SU-DHL-6 (cell line): ENCODE data around the gene PRKCD.

ENCODE experiments used
- H2AFZ ChIP-seq: fragments of 200-600 bp; sonication (generic); 2 replicates; pipeline ENCODE4 v1.6.1; 2014; ENCODE audit warnings: low read depth, mild to moderate bottlenecking, moderate library complexity, mixed read lengths, antibody characterized with exemption, low read length; ENCODE audit not compliant: severe bottlenecking
- H3F3A ChIP-seq: fragments of 200-600 bp; shearing (Covaris generic); 2 replicates; pipeline ENCODE4 v1.6.0; 2016; ENCODE audit warnings: antibody characterized with exemption, mild to moderate bottlenecking; ENCODE audit not compliant: insufficient read depth
- H3K27ac ChIP-seq: fragments of 200-600 bp; sonication (generic); 2 replicates; pipeline ENCODE4 v1.5.1; 2016; ENCODE audit warnings: low read depth, mild to moderate bottlenecking, low read length, moderate library complexity, mixed read lengths
- H3K27me3 ChIP-seq: fragments of 200-600 bp; sonication (generic), shearing (Covaris generic); 2 replicates; pipeline ENCODE4 v1.6.0; 2014; ENCODE audit warnings: mild to moderate bottlenecking, low read length
- H3K36me3 ChIP-seq: fragments of 200-600 bp; sonication (generic); 2 replicates; pipeline ENCODE4 v1.6.1; 2014; ENCODE audit warnings: mild to moderate bottlenecking, low read length, mixed read lengths
- H3K4me2 ChIP-seq: fragments of 300-600, 200-600 bp; shearing (Covaris generic), sonication (generic); 2 replicates; pipeline ENCODE4 v1.6.0; 2014; ENCODE audit warnings: low read length, low read depth, mild to moderate bottlenecking; ENCODE audit not compliant: poor library complexity, severe bottlenecking
- H3K4me3 ChIP-seq: fragments of 200-600 bp; sonication (generic); 2 replicates; pipeline ENCODE4 v1.5.1; 2014; ENCODE audit warnings: antibody characterized with exemption, low read length, mild to moderate bottlenecking, mixed read lengths; ENCODE audit not compliant: insufficient read depth, poor library complexity, severe bottlenecking
- H3K79me2 ChIP-seq: fragments of 200-600 bp; sonication (generic); 2 replicates; pipeline ENCODE4 v1.6.1; 2014; ENCODE audit warnings: mild to moderate bottlenecking, low read length, moderate library complexity; ENCODE audit not compliant: insufficient read depth
- H3K9ac ChIP-seq: fragments of 200-600 bp; sonication (generic); 2 replicates; pipeline ENCODE4 v1.7.0; 2014; ENCODE audit warnings: mild to moderate bottlenecking, low read length
- H3K9me2 ChIP-seq: fragments of 200-600 bp; sonication (generic); replicated peaks from 2 replicates; pipeline ENCODE4 v1.6.1; 2014; ENCODE audit warnings: low read length; ENCODE audit not compliant: insufficient read depth
- H3K9me3 ChIP-seq: fragments of 200-600 bp; sonication (generic); 2 replicates; pipeline ENCODE4 v1.6.1; 2014; ENCODE audit warnings: low read length, mixed read lengths; ENCODE audit not compliant: insufficient read depth
- H4K20me1 ChIP-seq: fragments of 200-600 bp; sonication (generic); 2 replicates; pipeline ENCODE4 v1.6.1; 2014; ENCODE audit warnings: low read depth, mild to moderate bottlenecking, antibody characterized with exemption, low read length, moderate library complexity, mixed read lengths
- EZH2phosphoT487 ChIP-seq: fragments of 200-600 bp; sonication (generic), shearing (Covaris generic); conservative IDR thresholded peaks from 2 replicates; pipeline ENCODE4 v1.6.1; 2018; ENCODE audit warnings: mild to moderate bottlenecking, antibody characterized with exemption, low read length, moderate library complexity, mixed read lengths
- TF ChIP-seq, protein P1 (sequence below): fragments of 200-600 bp; sonication (generic); IDR thresholded peaks from one replicate; pipeline ENCODE4 v1.5.1; 2017; ENCODE audit warnings: antibody characterized with exemption, mild to moderate bottlenecking, low read length, moderate library complexity; ENCODE audit not compliant: insufficient read depth, poor library complexity, severe bottlenecking

The PRKCD gene

DNA sequence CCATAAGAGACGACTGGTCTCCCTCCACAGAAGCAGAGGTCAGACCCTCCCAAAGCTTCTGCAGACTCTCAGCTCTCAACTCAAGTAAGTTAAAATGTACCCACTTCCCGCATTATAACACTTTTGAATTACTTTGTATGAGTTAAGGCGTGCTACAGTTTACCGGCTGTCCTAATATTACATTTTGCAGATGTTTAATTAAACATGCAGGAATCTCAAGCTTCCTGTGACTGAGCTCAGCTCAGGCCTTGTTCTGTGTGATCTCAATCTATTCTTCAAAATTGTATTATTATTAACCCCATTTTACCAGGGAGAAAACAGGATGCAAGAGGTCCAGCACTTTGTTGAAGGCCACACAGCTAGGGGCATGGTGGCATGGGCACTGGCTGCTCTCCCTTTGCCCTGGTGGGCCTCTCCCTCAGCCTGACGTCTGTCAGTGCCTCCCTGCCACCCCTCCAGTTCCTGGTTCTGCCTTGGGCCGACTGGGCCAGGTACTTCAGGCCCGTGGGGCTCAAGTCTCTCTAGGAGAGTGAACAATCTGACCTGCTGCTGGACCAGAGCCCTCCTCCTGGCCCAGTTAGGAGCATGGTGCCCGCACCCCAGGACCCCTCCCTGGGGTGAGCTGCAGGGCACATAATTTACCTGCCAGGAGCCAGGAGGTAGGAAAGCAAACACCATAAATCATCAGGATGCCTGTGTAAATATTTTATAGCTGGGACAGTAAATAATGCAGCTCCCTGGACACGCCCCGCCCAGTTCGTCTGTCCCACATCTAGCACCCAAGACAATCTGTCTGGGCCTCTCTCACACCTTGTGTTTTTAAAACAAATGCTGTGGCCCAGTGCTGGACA is 15.9 kb upstream of the PRKCD start:
- Histone ChIP-seq H3K4me3 (no peak overlapping the region), H3K79me2 (no peaks in the 10 kb centered on the region), H3F3A (no peaks in the 10 kb centered on the region), H3K9me3 (no peaks in the 10 kb centered on the region), H3K27ac (no peak overlapping the region), H3K4me2 (no peak overlapping the region), H4K20me1 (no peaks in the 10 kb centered on the region), H2AFZ (no peak overlapping the region), H3K27me3 (no peaks in the 10 kb centered on the region), H3K9ac (no peak overlapping the region), H3K9me2 (no peaks in the 10 kb centered on the region), H3K36me3 (no peaks in the 10 kb centered on the region)
- TF ChIP-seq, protein P1, sequence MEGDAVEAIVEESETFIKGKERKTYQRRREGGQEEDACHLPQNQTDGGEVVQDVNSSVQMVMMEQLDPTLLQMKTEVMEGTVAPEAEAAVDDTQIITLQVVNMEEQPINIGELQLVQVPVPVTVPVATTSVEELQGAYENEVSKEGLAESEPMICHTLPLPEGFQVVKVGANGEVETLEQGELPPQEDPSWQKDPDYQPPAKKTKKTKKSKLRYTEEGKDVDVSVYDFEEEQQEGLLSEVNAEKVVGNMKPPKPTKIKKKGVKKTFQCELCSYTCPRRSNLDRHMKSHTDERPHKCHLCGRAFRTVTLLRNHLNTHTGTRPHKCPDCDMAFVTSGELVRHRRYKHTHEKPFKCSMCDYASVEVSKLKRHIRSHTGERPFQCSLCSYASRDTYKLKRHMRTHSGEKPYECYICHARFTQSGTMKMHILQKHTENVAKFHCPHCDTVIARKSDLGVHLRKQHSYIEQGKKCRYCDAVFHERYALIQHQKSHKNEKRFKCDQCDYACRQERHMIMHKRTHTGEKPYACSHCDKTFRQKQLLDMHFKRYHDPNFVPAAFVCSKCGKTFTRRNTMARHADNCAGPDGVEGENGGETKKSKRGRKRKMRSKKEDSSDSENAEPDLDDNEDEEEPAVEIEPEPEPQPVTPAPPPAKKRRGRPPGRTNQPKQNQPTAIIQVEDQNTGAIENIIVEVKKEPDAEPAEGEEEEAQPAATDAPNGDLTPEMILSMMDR, result no peak
- no peak for TF ChIP-seq EZH2phosphoT487

DNA sequence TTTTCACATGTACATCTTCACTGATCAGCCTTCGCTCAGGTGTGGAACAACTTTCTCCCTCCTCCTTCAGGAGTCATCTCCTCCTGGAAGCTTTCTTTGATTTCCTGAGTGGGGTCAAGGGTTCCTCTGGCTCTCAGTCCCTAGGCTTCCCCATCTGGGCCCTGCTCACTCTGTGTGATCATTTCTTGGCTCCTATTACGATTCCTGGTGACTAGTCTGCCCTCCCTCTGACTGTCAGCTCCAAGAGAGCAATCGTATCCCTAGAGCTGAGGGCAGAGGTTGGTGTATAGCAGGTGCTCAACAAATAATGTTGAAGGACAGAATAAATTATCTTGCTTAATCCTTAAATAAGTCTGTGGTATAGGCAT is 15.3 kb upstream of the PRKCD start:
- Histone ChIP-seq H3K9ac (no peak overlapping the region), H3F3A (no peaks in the 10 kb centered on the region), H4K20me1 (no peaks in the 10 kb centered on the region), H3K4me2 (no peak overlapping the region), H3K27me3 (no peaks in the 10 kb centered on the region), H3K27ac (no peak overlapping the region), H3K9me2 (no peaks in the 10 kb centered on the region), H3K36me3 (no peaks in the 10 kb centered on the region), H2AFZ (no peak overlapping the region), H3K9me3 (no peaks in the 10 kb centered on the region), H3K79me2 (no peaks in the 10 kb centered on the region), H3K4me3 (no peak overlapping the region)
- no peak for TF ChIP-seq EZH2phosphoT487
- TF ChIP-seq, protein P1, result no peak

DNA sequence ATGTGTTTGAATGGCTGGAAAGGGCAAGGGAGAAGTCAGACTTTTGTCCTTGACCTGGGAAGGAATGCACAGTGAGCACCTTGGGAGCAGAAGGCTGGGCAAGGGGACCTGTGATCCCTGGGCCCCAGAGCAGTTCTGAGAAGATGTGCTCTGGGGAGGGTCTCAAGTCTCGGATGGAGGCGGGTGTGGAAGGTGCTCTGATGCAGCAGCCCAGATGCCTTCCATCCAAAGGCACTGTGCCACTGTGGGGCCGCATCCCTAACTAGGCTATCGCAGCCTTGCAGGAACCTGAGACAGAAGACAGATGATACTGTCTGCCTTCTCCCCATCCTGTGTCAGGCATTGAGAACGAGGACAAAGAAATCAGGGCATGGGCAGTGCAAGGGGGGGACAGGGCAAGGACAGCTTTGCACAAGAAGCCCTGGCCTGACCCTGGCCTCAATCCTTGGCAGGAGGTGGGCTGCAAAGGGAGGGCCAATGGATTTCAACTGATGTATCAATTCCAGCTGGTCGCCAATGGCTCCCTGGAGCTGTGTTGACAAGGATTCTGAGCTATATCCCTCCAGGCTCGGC is 14.6 kb upstream of the PRKCD start:
- Histone ChIP-seq H4K20me1 (no peaks in the 10 kb centered on the region), H3K9ac (no peak overlapping the region), H3K27ac (no peak overlapping the region), H3K27me3 (no peaks in the 10 kb centered on the region), H3K9me3 (no peaks in the 10 kb centered on the region), H3F3A (no peaks in the 10 kb centered on the region), H3K36me3 (no peaks in the 10 kb centered on the region), H3K9me2 (no peaks in the 10 kb centered on the region), H3K79me2 (no peaks in the 10 kb centered on the region), H2AFZ (no peak overlapping the region), H3K4me3 (no peak overlapping the region), H3K4me2 (no peak overlapping the region)
- TF ChIP-seq EZH2phosphoT487, result no peak
- TF ChIP-seq, protein P1, result no peak
